Calu3 (cell line): ENCODE measurements around the gene ARHGAP8. TPM values are rescaled to one million over a fixed set of nuclear protein-coding genes. Genes with fewer than 3 reads are reported as not detected.

ENCODE experiments used
- BruUV-seq: library from RNA; stranded (reverse); fragments of 400-500 nt; replicated peaks from 2 replicates; lab custom pipeline; 2021; lab: Mats Ljungman, UMichigan
- CTCF ChIA-PET: fragments of 300-600 bp; sonication (Branson Sonifier 250); formaldehyde crosslinking; loops from one replicate; lab custom pipeline; 2022; ENCODE audit warnings: antibody characterized with exemption; lab: Charles Lee
- DNase-seq: peaks from one replicate; pipeline ENCODE4 v3.0.0; 2022
- H3K27ac Mint-ChIP-seq: one replicate; pipeline ENCODE4 v1.8.0; 2022; ENCODE audit warnings: mixed read lengths; ENCODE audit not compliant: unreplicated experiment
- H3K27me3 Mint-ChIP-seq: one replicate; pipeline ENCODE4 v1.8.0; 2022; ENCODE audit warnings: mixed read lengths; ENCODE audit not compliant: unreplicated experiment
- H3K36me3 Mint-ChIP-seq: one replicate; pipeline ENCODE4 v1.8.0; 2022; ENCODE audit warnings: mild to moderate bottlenecking, moderate library complexity, mixed read lengths; ENCODE audit not compliant: insufficient read depth, unreplicated experiment
- H3K4me1 Mint-ChIP-seq: one replicate; pipeline ENCODE4 v1.8.0; 2022; ENCODE audit warnings: mild to moderate bottlenecking, low read depth, mixed read lengths; ENCODE audit not compliant: unreplicated experiment
- H3K4me3 Mint-ChIP-seq: one replicate; pipeline ENCODE4 v1.8.0; 2022; ENCODE audit warnings: mild to moderate bottlenecking, low read depth, moderate library complexity, mixed read lengths; ENCODE audit not compliant: unreplicated experiment
- H3K9me3 Mint-ChIP-seq: one replicate; pipeline ENCODE4 v1.8.0; 2022; ENCODE audit warnings: low read depth, mixed read lengths; ENCODE audit not compliant: unreplicated experiment
- CTCF ChIP-seq: fragments of 200-600 bp; IDR thresholded peaks from one replicate; pipeline ENCODE4 v1.8.0; 2022; ENCODE audit warnings: antibody characterized with exemption; ENCODE audit not compliant: unreplicated experiment
- intact Hi-C: fragments of 100-400 bp; cut with micrococcal nuclease; formaldehyde crosslinking; loops from one replicate; pipeline ENCODE4 v1.10.0; 2022; ENCODE audit not compliant: unreplicated experiment
- total RNA-seq: library from RNA; stranded (reverse); gene quantifications from 2 replicates; pipeline ENCODE4 v1.2.3, GENCODE V29; 2022

Gene ARHGAP8
- total RNA-seq, 1 experiment from 2014 or later, result 127 TPM

GRCh38 chr22:44888491-44889254 is 136.3 kb downstream of the ARHGAP8 start:
- H3K27ac Mint-ChIP-seq, result no peak overlapping the region
- H3K4me3 Mint-ChIP-seq, result no peak overlapping the region
- H3K36me3 Mint-ChIP-seq, result no peaks in the 10 kb centered on the region
- peaks cover 42% of the 10 kb centered on the region for H3K27me3 Mint-ChIP-seq
- H3K4me1 Mint-ChIP-seq, result no peaks in the 10 kb centered on the region
- intact Hi-C loops, result no loop called here
- TF ChIP-seq CTCF, result no peak
- CTCF ChIA-PET, result no interaction called here
- no peaks in the 10 kb centered on the region for H3K9me3 Mint-ChIP-seq
- BruUV-seq, result no TSS peak
- no peak for DNase-seq

- H3K27ac Mint-ChIP-seq, result no peak overlapping the region
- intact Hi-C loops, result no loop called here
- H3K9me3 Mint-ChIP-seq, result no peaks in the 10 kb centered on the region
- BruUV-seq, result no TSS peak
- H3K4me3 Mint-ChIP-seq, result no peak overlapping the region
- peaks cover 49% of the 10 kb centered on the region for H3K27me3 Mint-ChIP-seq
- CTCF ChIA-PET, result no interaction called here
- no peaks in the 10 kb centered on the region for H3K4me1 Mint-ChIP-seq
- H3K36me3 Mint-ChIP-seq, result no peaks in the 10 kb centered on the region
- DNase-seq, result no peak
- TF ChIP-seq CTCF, result no peak
These were observed 137.0 kb downstream of the ARHGAP8 start for GRCh38 chr22:44889255-44889878.

GRCh38 chr22:44890416-44891292 is 138.3 kb downstream of the ARHGAP8 start:
- H3K9me3 Mint-ChIP-seq, result no peaks in the 10 kb centered on the region
- H3K4me1 Mint-ChIP-seq, result no peaks in the 10 kb centered on the region
- H3K27me3 Mint-ChIP-seq, result peaks cover 60% of the 10 kb centered on the region
- CTCF ChIA-PET, result interaction anchor here (0.6 kb wide), 1 partner anchor 19 kb away, joined by 5 read pairs; no protein-coding TSS in a partner anchor
- no peaks in the 10 kb centered on the region for H3K36me3 Mint-ChIP-seq
- DNase-seq, result no peak
- no peak overlapping the region for H3K4me3 Mint-ChIP-seq
- no TSS peak for BruUV-seq
- H3K27ac Mint-ChIP-seq, result no peak overlapping the region
- intact Hi-C loops, result no loop called here
- no peak for TF ChIP-seq CTCF

- BruUV-seq, result no TSS peak
- no peak overlapping the region for H3K27ac Mint-ChIP-seq
- CTCF ChIA-PET, result no interaction called here
- no peak for DNase-seq
- H3K4me1 Mint-ChIP-seq, result no peaks in the 10 kb centered on the region
- intact Hi-C loops, result no loop called here
- peaks cover 60% of the 10 kb centered on the region for H3K27me3 Mint-ChIP-seq
- no peak overlapping the region for H3K4me3 Mint-ChIP-seq
- no peaks in the 10 kb centered on the region for H3K36me3 Mint-ChIP-seq
- no peaks in the 10 kb centered on the region for H3K9me3 Mint-ChIP-seq
- no peak for TF ChIP-seq CTCF
These were observed 138.9 kb downstream of the ARHGAP8 start for GRCh38 chr22:44891293-44891747.
